ENCODE measurements around the gene MAP4K2. TPM values are rescaled to one million over a fixed set of nuclear protein-coding genes. Genes with fewer than 3 reads are reported as not detected.

MAP4K2 gene
- polyA plus RNA-seq, 3 donors, result 9.9 to 38.0 (median 12.6) TPM

GRCh38 chr11:64799623-64800302 is 3.3 kb downstream of the MAP4K2 start:
- no peak overlapping the region for H3K4me3 Mint-ChIP-seq
- Histone ChIP-seq H3K4me3 (replicated peaks in 1 of 3; ENCODE audit: low read depth in 2 of 3, low read length in 3 of 3) (no peak overlapping the region), H3K27ac (ENCODE audit: low read depth in 1 of 2, low read length in 2 of 2) (no peak overlapping the region), H3K27me3 (ENCODE audit: control insufficient read depth in 2 of 2, insufficient read depth in 2 of 2, low read length in 2 of 2) (no peaks in the 10 kb centered on the region), H3K4me2 (replicated peaks; ENCODE audit: extremely low read depth, low read length, poor library complexity, severe bottlenecking) (no peak overlapping the region), H2AFZ (ENCODE audit: insufficient read depth, low read depth, low read length, poor library complexity, severe bottlenecking) (no peak overlapping the region), H3K9ac (ENCODE audit: insufficient read depth, low read length, poor library complexity, severe bottlenecking) (no peak overlapping the region), H3K9me3 (replicated peaks in 1 of 2; ENCODE audit: control insufficient read depth in 1 of 2, insufficient read depth in 1 of 2, low read length in 2 of 2) (no peaks in the 10 kb centered on the region), H4K20me1 (ENCODE audit: insufficient read depth, low read length) (peaks cover 5% of the 10 kb centered on the region), H3K4me1 (ENCODE audit: control insufficient read depth in 1 of 2, insufficient read depth in 2 of 2, low read length in 2 of 2) (peaks cover 29 to 42% of the 10 kb centered on the region in 2 donors), H3K36me3 (replicated peaks in 1 of 2; ENCODE audit: control insufficient read depth in 1 of 2, insufficient read depth in 2 of 2, low read length in 2 of 2) (peaks cover 25 to 42% of the 10 kb centered on the region in 2 donors), H3K79me2 (ENCODE audit: insufficient read depth, low read length) (peaks cover 6% of the 10 kb centered on the region)
- H3K4me1 Mint-ChIP-seq, result peaks cover 50% of the 10 kb centered on the region
- peaks cover 27 to 45% of the 10 kb centered on the region in 2 donors for H3K36me3 Mint-ChIP-seq
- TF ChIP-seq, protein P1, sequence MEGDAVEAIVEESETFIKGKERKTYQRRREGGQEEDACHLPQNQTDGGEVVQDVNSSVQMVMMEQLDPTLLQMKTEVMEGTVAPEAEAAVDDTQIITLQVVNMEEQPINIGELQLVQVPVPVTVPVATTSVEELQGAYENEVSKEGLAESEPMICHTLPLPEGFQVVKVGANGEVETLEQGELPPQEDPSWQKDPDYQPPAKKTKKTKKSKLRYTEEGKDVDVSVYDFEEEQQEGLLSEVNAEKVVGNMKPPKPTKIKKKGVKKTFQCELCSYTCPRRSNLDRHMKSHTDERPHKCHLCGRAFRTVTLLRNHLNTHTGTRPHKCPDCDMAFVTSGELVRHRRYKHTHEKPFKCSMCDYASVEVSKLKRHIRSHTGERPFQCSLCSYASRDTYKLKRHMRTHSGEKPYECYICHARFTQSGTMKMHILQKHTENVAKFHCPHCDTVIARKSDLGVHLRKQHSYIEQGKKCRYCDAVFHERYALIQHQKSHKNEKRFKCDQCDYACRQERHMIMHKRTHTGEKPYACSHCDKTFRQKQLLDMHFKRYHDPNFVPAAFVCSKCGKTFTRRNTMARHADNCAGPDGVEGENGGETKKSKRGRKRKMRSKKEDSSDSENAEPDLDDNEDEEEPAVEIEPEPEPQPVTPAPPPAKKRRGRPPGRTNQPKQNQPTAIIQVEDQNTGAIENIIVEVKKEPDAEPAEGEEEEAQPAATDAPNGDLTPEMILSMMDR (IDR thresholded peaks at IDR 0.05), result no peak
- H3K27me3 Mint-ChIP-seq (ENCODE audit: low read depth in 3 of 3), result peaks cover 0 to 4% (median 2%) of the 10 kb centered on the region in 3 donors
- no peak for DNase-seq
- peaks cover 0 to 3% (median 0%) of the 10 kb centered on the region in 7 donors for H3K9me3 Mint-ChIP-seq
- intact Hi-C loops (cut with micrococcal nuclease), result no loop called here
- WGBS (ENCODE audit: insufficient coverage), result 90% methylated on average over 10 of the region's 14 CpGs
- H3K27ac Mint-ChIP-seq, result peak overlapping the region in 3 of 7 donors; percentile 52 to 81 (median 72)

GRCh38 chr11:64799256-64799622 is 3.8 kb downstream of the MAP4K2 start:
- Histone ChIP-seq H3K27ac (ENCODE audit: low read depth in 1 of 2, low read length in 2 of 2) (no peak overlapping the region), H3K79me2 (ENCODE audit: insufficient read depth, low read length) (peaks cover 6% of the 10 kb centered on the region), H3K4me2 (replicated peaks; ENCODE audit: extremely low read depth, low read length, poor library complexity, severe bottlenecking) (no peak overlapping the region), H3K9ac (ENCODE audit: insufficient read depth, low read length, poor library complexity, severe bottlenecking) (no peak overlapping the region), H3K9me3 (replicated peaks in 1 of 2; ENCODE audit: control insufficient read depth in 1 of 2, insufficient read depth in 1 of 2, low read length in 2 of 2) (no peaks in the 10 kb centered on the region), H4K20me1 (ENCODE audit: insufficient read depth, low read length) (peaks cover 5% of the 10 kb centered on the region), H3K36me3 (replicated peaks in 1 of 2; ENCODE audit: control insufficient read depth in 1 of 2, insufficient read depth in 2 of 2, low read length in 2 of 2) (peaks cover 27 to 38% of the 10 kb centered on the region in 2 donors), H2AFZ (ENCODE audit: insufficient read depth, low read depth, low read length, poor library complexity, severe bottlenecking) (no peak overlapping the region), H3K4me1 (ENCODE audit: control insufficient read depth in 1 of 2, insufficient read depth in 2 of 2, low read length in 2 of 2) (peaks cover 28 to 40% of the 10 kb centered on the region in 2 donors), H3K27me3 (ENCODE audit: control insufficient read depth in 2 of 2, insufficient read depth in 2 of 2, low read length in 2 of 2) (no peaks in the 10 kb centered on the region), H3K4me3 (replicated peaks in 1 of 3; ENCODE audit: low read depth in 2 of 3, low read length in 3 of 3) (no peak overlapping the region)
- Mint-ChIP-seq H3K4me1 (peaks cover 50% of the 10 kb centered on the region), H3K36me3 (peaks cover 30 to 49% of the 10 kb centered on the region in 2 donors), H3K4me3 (no peak overlapping the region), H3K27ac (peak overlapping the region in 1 of 7 donors; percentile 81), H3K9me3 (peaks cover 0 to 3% (median 0%) of the 10 kb centered on the region in 7 donors), H3K27me3 (ENCODE audit: low read depth in 3 of 3) (peaks cover 0 to 4% (median 2%) of the 10 kb centered on the region in 3 donors)
- TF ChIP-seq, protein P1 (IDR thresholded peaks at IDR 0.05), result no peak
- WGBS (ENCODE audit: insufficient coverage), result 93% methylated on average over 4 of the region's 7 CpGs
- intact Hi-C loops (cut with micrococcal nuclease), result no loop called here
- DNase-seq, result no peak

All from CD14-positive monocyte (primary cell).